Muscle of leg (tissue), 16 donors: Measurements from ENCODE around the gene ATP10B. TPM values are rescaled to one million over a fixed set of nuclear protein-coding genes. Genes with fewer than 3 reads are reported as not detected.
"Not testable (repeated sequence)": the region's sequence is repeated elsewhere in the genome, so short reads cannot be mapped to it uniquely, and the experiment has no call there.

Source experiments
- DNase-seq: peaks from one replicate; pipeline ENCODE4 v3.0.0; 2013
- H3K27ac ChIP-seq: one replicate; pipeline ENCODE4 v1.5.1; 2013; ENCODE audit warnings: mild to moderate bottlenecking, low read length, control low read depth
- H3K27me3 ChIP-seq: one replicate; pipeline ENCODE4 v1.6.1; 2013; ENCODE audit warnings: low read length; ENCODE audit not compliant: control insufficient read depth, insufficient read depth
- H3K36me3 ChIP-seq: one replicate; pipeline ENCODE4 v1.6.1; 2013; ENCODE audit warnings: low read length; ENCODE audit not compliant: control insufficient read depth, insufficient read depth
- H3K4me1 ChIP-seq: one replicate; pipeline ENCODE4 v1.6.1; 2013; ENCODE audit warnings: low read length; ENCODE audit not compliant: control insufficient read depth, insufficient read depth
- H3K4me3 ChIP-seq: one replicate; pipeline ENCODE4 v1.5.1; 2013; ENCODE audit warnings: low read length, control low read depth
- H3K9me3 ChIP-seq: replicated peaks from 2 replicates; pipeline ENCODE4 v1.6.1; 2013; ENCODE audit warnings: low read depth, low read length; ENCODE audit not compliant: control insufficient read depth
- WGBS: methylation state at CpG from one replicate; pipeline ENCODE4 v1.1.5; 2013; ENCODE audit warnings: missing lambda C conversion rate; ENCODE audit not compliant: insufficient coverage; 5-methylcytosine and 5-hydroxymethylcytosine counted together
- long read RNA-seq, 11 donors: transcript quantifications; one replicate each; lab custom pipeline, GENCODE V29; 2026
- polyA plus RNA-seq, 8 donors: library from polyadenylated mRNA; unstranded; fragments of 120-200 nt; gene quantifications; one replicate each; pipeline versions ENCODE4 v1.2.1 to v1.2.3, GENCODE V29; 2013; ENCODE audit warnings: inconsistent platforms in 1 of 8, low replicate concordance in 1 of 8; ENCODE audit not compliant: insufficient read length in 8 of 8, insufficient read depth in 1 of 8
- total RNA-seq: library from RNA; stranded (reverse); fragments of 120-200 nt; gene quantifications from one replicate; pipeline ENCODE4 v1.2.4, GENCODE V29; 2013

ATP10B gene
- total RNA-seq (0.27 TPM), polyA plus RNA-seq (1 to 10 TPM in 2 of 8 donors, under 1 TPM in 6; 0.24 to 1.4 (median 0.73) TPM)
- long read RNA-seq, donor 1, result 0 reads
- long read RNA-seq, donor 2, result 0 reads
- long read RNA-seq, donor 3, result 0 reads
- long read RNA-seq, donor 4, result 0 reads
- long read RNA-seq, donor 5, result 0 reads
- long read RNA-seq, donor 6, result 0 reads
- long read RNA-seq, donor 7, result 0 reads
- long read RNA-seq, donor 8, result 0 reads
- long read RNA-seq, donor 9, result 0 reads
- long read RNA-seq, donor 10, result 0 reads
- long read RNA-seq, donor 11, result 0 reads

DNA sequence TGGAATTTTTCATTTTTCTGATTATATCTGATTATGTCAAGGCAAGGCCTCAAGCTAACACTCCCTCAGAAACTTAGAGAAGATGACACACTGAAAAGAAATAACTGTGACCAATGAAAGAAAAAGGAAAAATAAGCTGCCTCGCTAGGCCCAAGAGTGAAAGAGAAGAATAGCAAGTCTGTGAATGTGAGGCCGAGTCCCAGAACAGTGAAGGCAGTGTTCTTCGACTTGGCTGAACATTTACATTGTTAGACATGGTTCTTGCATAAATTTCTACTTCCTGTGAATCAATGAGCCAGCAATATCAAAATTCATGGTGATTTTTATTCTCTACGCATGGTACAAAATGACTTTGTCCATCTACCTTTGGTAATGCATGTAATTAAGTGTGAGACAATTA, at the start of gene ATP10B:
ATP10B (minus strand) TSS at position 163 of the 400 bp plus-strand sequence. CDS start 164,137 bp downstream, outside the sequence.
- no CpG with 5 or more reads among the region's 4 CpGs for WGBS

GRCh38 chr5:160901656-160902055, 49.6 kb upstream of the ATP10B start:
- no peaks in the 10 kb centered on the region for H3K4me1 ChIP-seq
- peaks cover 2% of the 10 kb centered on the region for H3K27me3 ChIP-seq
- WGBS, result no CpG with 5 or more reads among the region's 1 CpG
- H3K9me3 ChIP-seq, result no peaks in the 10 kb centered on the region
- H3K27ac ChIP-seq, result no peak overlapping the region
- DNase-seq, result no peak
- no peaks in the 10 kb centered on the region for H3K36me3 ChIP-seq
- no peak overlapping the region for H3K4me3 ChIP-seq

More for the DNA sequence above, at the start of gene ATP10B:
- no peak for DNase-seq
- Histone ChIP-seq H3K4me1 (no peaks in the 10 kb centered on the region), H3K9me3 (no peaks in the 10 kb centered on the region), H3K4me3 (no peak within 1 kb of the TSS), H3K36me3 (no peaks in the 10 kb centered on the region), H3K27ac (no peak within 1 kb of the TSS), H3K27me3 (no peaks in the 10 kb centered on the region)

DNA sequence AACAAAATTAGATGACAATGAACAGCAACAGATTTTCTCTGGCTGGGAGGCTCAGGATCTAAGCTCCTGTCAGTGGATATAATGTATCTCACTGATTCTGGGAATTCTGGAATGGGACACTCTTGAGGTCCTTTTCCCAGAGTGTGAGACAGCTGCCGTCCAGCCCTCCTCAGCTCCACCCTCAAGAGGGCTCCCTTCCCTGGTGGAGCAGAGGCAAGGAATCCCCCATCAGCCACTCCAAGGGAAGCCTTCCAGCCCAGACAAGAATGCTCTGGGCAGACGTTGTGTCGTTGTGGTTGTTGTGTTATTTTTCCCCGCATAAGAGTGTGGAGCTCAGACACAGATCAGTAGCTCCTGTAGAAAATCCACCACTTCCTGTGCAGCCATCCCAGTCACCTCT, 47.7 kb upstream of the ATP10B start:
- DNase-seq, result no peak
- H3K4me3 ChIP-seq, result no peak overlapping the region
- WGBS, result 67% methylated on average over 1 of the region's 4 CpGs
- no peak overlapping the region for H3K27ac ChIP-seq
- H3K9me3 ChIP-seq, result no peaks in the 10 kb centered on the region
- H3K27me3 ChIP-seq, result peaks cover 2% of the 10 kb centered on the region
- no peaks in the 10 kb centered on the region for H3K4me1 ChIP-seq
- H3K36me3 ChIP-seq, result no peaks in the 10 kb centered on the region

GRCh38 chr5:160893180-160893964, 41.4 kb upstream of the ATP10B start:
- H3K4me3 ChIP-seq, H3K36me3 ChIP-seq, H3K9me3 ChIP-seq, DNase-seq, H3K27ac ChIP-seq, H3K27me3 ChIP-seq, H3K4me1 ChIP-seq: not testable (repeated sequence)
- 90% methylated on average over 4 of the region's 6 CpGs for WGBS

GRCh38 chr5:160887780-160888179, 35.8 kb upstream of the ATP10B start:
- no peaks in the 10 kb centered on the region for H3K36me3 ChIP-seq
- H3K9me3 ChIP-seq, result no peaks in the 10 kb centered on the region
- H3K27ac ChIP-seq, result no peak overlapping the region
- 100% methylated on average over 1 of the region's 3 CpGs for WGBS
- H3K4me1 ChIP-seq, result no peaks in the 10 kb centered on the region
- DNase-seq, result no peak
- H3K4me3 ChIP-seq, result no peak overlapping the region
- H3K27me3 ChIP-seq, result no peaks in the 10 kb centered on the region

DNA sequence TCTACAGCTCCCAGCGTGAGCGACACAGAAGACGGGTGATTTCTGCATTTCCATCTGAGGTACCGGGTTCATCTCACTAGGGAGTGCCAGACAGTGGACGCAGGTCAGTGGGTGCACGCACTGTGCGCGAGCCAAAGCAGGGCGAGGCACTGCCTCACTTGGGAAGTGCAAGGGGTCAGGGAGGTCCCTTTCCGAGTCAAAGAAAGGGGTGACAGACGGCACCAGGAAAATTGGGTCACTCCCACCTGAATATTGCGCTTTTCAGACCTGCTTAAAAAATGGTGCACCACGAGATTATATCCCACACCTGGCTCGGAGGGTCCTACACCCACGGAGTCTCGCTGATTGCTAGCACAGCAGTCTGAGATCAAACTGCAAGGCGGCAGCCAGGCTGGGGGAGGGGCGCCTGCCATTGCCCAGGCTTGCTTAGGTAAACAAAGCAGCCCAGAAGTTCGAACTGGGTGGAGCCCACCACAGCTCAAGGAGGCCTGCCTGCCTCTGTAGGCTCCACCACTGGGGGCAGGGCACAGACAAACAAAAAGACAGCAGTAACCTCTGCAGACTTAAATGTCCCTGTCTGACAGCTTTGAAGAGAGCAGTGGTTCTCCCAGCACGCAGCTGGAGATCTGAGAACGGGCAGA, 21.7 kb upstream of the ATP10B start:
- not testable (repeated sequence) for H3K9me3 ChIP-seq, DNase-seq, H3K36me3 ChIP-seq, H3K4me3 ChIP-seq, H3K27me3 ChIP-seq, H3K27ac ChIP-seq, H3K4me1 ChIP-seq
- 23% methylated on average over 5 of the region's 21 CpGs for WGBS

- no peaks in the 10 kb centered on the region for H3K27me3 ChIP-seq
- no peaks in the 10 kb centered on the region for H3K4me1 ChIP-seq
- no peak overlapping the region for H3K4me3 ChIP-seq
- no peaks in the 10 kb centered on the region for H3K9me3 ChIP-seq
- no CpG with 5 or more reads among the region's 4 CpGs for WGBS
- no peak for DNase-seq
- no peaks in the 10 kb centered on the region for H3K36me3 ChIP-seq
- no peak overlapping the region for H3K27ac ChIP-seq
Measured at GRCh38 chr5:160869989-160870521, 18.0 kb upstream of the ATP10B start.

DNA sequence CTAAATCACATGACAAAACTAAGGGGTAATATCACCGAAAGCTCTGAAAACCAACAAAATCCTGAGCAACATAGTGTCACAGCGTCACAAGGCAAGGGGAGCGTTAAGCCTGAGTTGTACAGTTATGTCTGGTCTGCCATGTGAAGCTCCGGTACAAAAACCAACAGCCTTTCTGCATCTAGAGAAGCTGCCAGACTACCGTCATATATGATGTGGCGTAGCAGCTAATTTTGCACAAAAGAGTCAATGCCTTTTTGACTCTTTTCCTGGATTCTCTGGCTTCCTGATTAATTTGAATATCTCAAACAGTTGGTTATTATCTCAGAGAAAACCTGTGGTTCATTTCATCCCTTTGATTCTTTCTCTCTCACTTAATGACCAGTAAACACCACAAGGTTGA, 16.0 kb upstream of the ATP10B start:
- Histone ChIP-seq H3K9me3 (no peaks in the 10 kb centered on the region), H3K36me3 (no peaks in the 10 kb centered on the region), H3K4me3 (no peak overlapping the region), H3K4me1 (no peaks in the 10 kb centered on the region), H3K27me3 (no peaks in the 10 kb centered on the region), H3K27ac (no peak overlapping the region)
- 86% methylated on average over 6 of the region's 6 CpGs for WGBS
- no peak for DNase-seq

DNA sequence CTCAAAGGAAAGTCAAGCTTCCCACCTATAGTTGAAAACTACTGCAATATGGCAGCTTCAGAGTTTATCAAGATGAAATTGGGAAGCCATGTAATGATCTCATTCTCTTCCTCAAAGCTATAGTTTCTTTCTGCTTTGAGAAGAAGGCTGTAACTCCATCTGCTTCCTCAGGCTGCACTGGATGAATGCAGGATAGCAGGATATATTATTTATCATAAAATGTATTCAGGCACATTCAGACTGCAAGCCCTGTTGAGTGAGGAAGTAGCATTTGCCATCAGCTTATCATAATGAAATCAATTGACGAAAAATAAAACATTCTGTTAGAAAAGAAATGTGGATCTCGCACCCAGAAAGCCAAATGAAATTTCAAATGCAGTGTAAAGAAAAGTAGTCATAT, 560 bp downstream of the ATP10B start:
- no CpG with 5 or more reads among the region's 2 CpGs for WGBS
- no peak for DNase-seq
- Histone ChIP-seq H3K27me3 (no peaks in the 10 kb centered on the region), H3K9me3 (no peaks in the 10 kb centered on the region), H3K4me3 (no peak overlapping the region), H3K4me1 (no peaks in the 10 kb centered on the region), H3K27ac (no peak overlapping the region), H3K36me3 (no peaks in the 10 kb centered on the region)

- Histone ChIP-seq H3K27me3 (no peaks in the 10 kb centered on the region), H3K4me3 (no peak overlapping the region), H3K4me1 (no peaks in the 10 kb centered on the region), H3K27ac (no peak overlapping the region), H3K9me3 (no peaks in the 10 kb centered on the region), H3K36me3 (no peaks in the 10 kb centered on the region)
- no CpG with 5 or more reads among the region's 3 CpGs for WGBS
- no peak for DNase-seq
Measured at GRCh38 chr5:160850421-160850820, 1.6 kb downstream of the ATP10B start.
